ENCODE data around the gene PIK3R2.
"Not testable (repeated sequence)": the region's sequence is repeated elsewhere in the genome, so short reads cannot be mapped to it uniquely, and the experiment has no call there.

GRCh38 chr19:18209912-18210311, 56.9 kb downstream of the PIK3R2 start:
- not testable (repeated sequence) for TF ChIP-seq CTCF, POLR2A (IDR thresholded peaks at IDR 0.05)
